Neural crest cell (in vitro differentiated cells): ENCODE results near the gene RPL18A. TPM values are rescaled to one million over a fixed set of nuclear protein-coding genes. Genes with fewer than 3 reads are reported as not detected.

Experiments
- DNase-seq: peaks from one replicate; pipeline ENCODE4 v3.0.0; 2021; ENCODE audit warnings: low read depth, mixed read lengths, low spot score
- H3K27ac Mint-ChIP-seq: one replicate; pipeline ENCODE4 v1.8.0; 2021; ENCODE audit warnings: mild to moderate bottlenecking, mixed read lengths; ENCODE audit not compliant: unreplicated experiment
- H3K27me3 Mint-ChIP-seq: 2 replicates; pipeline ENCODE4 v1.8.0; 2021; ENCODE audit warnings: low read depth, mild to moderate bottlenecking, mixed read lengths
- H3K36me3 Mint-ChIP-seq: 2 replicates; pipeline ENCODE4 v1.8.0; 2021; ENCODE audit warnings: low read depth, mild to moderate bottlenecking, mixed read lengths
- H3K4me1 Mint-ChIP-seq: 2 replicates; pipeline ENCODE4 v1.8.0; 2021; ENCODE audit warnings: mixed read lengths
- H3K4me3 Mint-ChIP-seq: one replicate; pipeline ENCODE4 v1.8.0; 2021; ENCODE audit warnings: mild to moderate bottlenecking, mixed read lengths
- H3K9me3 Mint-ChIP-seq: 2 replicates; pipeline ENCODE4 v1.8.0; 2021; ENCODE audit warnings: mixed read lengths
- total RNA-seq: library from RNA; stranded (reverse); gene quantifications from 2 replicates; pipeline ENCODE4 v1.2.1, GENCODE V29; 2021
- TF ChIP-seq, protein P1 (sequence below): fragments of 200-600 bp; sonication (generic); conservative IDR thresholded peaks from 2 replicates; pipeline ENCODE4 v1.5.0; 2021; ENCODE audit warnings: antibody characterized with exemption, mild to moderate bottlenecking

RPL18A gene
- total RNA-seq, 1 donor from 2014 or later: 2,184 TPM

DNA sequence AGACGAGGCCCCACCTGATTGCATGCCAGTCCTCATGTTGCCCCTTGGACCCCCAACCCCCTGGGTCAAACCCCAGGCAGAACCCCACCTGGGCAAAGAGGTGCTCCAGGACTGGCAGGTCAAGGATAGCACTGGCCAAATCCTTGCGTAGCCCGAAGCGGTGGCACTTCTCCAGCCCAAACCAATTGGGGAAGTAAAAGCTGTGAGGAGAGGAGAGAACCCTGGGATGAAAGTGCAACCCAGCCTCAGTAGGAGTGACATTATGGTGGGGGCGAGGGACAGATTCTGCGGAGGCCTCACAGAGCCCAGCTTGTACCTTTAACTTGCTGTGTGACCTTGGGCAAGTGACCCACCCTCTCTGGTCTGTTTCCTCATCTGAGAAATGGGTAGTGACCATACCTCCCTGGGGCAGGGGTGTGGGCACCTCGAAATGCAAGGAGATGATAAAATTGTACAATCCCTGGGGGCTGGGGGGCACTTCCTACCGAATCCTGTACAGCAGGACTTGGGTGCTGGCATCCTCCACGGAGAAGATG lies 16.4 kb upstream of the RPL18A start:
- H3K27me3 Mint-ChIP-seq: peaks cover 32% of the 10 kb centered on the region
- H3K4me3 Mint-ChIP-seq: no peak overlapping the region
- TF ChIP-seq, protein P1, sequence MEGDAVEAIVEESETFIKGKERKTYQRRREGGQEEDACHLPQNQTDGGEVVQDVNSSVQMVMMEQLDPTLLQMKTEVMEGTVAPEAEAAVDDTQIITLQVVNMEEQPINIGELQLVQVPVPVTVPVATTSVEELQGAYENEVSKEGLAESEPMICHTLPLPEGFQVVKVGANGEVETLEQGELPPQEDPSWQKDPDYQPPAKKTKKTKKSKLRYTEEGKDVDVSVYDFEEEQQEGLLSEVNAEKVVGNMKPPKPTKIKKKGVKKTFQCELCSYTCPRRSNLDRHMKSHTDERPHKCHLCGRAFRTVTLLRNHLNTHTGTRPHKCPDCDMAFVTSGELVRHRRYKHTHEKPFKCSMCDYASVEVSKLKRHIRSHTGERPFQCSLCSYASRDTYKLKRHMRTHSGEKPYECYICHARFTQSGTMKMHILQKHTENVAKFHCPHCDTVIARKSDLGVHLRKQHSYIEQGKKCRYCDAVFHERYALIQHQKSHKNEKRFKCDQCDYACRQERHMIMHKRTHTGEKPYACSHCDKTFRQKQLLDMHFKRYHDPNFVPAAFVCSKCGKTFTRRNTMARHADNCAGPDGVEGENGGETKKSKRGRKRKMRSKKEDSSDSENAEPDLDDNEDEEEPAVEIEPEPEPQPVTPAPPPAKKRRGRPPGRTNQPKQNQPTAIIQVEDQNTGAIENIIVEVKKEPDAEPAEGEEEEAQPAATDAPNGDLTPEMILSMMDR: no peak
- H3K27ac Mint-ChIP-seq: no peak overlapping the region
- no peak for DNase-seq
- H3K9me3 Mint-ChIP-seq: no peaks in the 10 kb centered on the region
- no peaks in the 10 kb centered on the region for H3K36me3 Mint-ChIP-seq
- peaks cover 10% of the 10 kb centered on the region for H3K4me1 Mint-ChIP-seq

DNA sequence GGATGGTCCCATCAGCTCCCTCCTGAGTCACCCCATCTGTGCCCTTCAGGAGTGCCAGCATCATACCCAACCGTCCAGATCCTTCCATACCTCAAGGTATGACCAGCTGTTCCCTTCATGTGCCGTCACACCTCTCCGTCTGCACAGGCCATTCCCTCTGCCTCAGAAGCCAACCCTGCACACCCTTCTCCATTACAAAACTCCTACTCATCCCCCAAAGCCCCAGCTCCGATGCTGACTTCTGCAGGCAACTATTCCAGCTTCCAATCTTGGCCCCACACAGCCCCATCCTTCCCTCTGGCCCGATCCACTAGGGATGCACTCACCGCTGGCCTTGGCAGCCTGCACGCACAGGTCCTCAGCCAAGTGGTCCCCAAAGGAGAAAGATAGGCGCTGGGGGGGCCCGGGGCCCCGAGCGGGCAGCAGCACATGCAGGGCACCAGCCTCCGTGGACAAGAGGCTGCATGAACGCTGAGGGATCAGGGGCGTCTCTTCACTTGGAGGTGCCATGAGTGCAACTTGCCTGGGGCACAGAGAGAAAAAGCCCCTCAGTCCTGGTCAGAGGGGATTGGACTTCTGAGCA lies 15.7 kb upstream of the RPL18A start:
- H3K27ac Mint-ChIP-seq: no peak overlapping the region
- no peak overlapping the region for H3K4me3 Mint-ChIP-seq
- peaks cover 10% of the 10 kb centered on the region for H3K4me1 Mint-ChIP-seq
- peaks cover 28% of the 10 kb centered on the region for H3K27me3 Mint-ChIP-seq
- no peaks in the 10 kb centered on the region for H3K36me3 Mint-ChIP-seq
- no peak for DNase-seq
- TF ChIP-seq, protein P1: no peak
- no peaks in the 10 kb centered on the region for H3K9me3 Mint-ChIP-seq

GRCh38 chr19:17846146-17846545 lies 13.6 kb upstream of the RPL18A start:
- Mint-ChIP-seq H3K36me3 (no peaks in the 10 kb centered on the region), H3K4me3 (no peak overlapping the region), H3K27ac (no peak overlapping the region), H3K27me3 (peaks cover 12% of the 10 kb centered on the region), H3K4me1 (peaks cover 14% of the 10 kb centered on the region), H3K9me3 (no peaks in the 10 kb centered on the region)
- TF ChIP-seq, protein P1: no peak
- DNase-seq: no peak

GRCh38 chr19:17847538-17848366 lies 12.0 kb upstream of the RPL18A start, which contains the start of gene JAK3:
TSS of gene JAK3 (minus strand) at chr19:17847982. CDS start at chr19:17844417, 3,565 bp downstream.
- no peak within 1 kb of the TSS for H3K27ac Mint-ChIP-seq

DNA sequence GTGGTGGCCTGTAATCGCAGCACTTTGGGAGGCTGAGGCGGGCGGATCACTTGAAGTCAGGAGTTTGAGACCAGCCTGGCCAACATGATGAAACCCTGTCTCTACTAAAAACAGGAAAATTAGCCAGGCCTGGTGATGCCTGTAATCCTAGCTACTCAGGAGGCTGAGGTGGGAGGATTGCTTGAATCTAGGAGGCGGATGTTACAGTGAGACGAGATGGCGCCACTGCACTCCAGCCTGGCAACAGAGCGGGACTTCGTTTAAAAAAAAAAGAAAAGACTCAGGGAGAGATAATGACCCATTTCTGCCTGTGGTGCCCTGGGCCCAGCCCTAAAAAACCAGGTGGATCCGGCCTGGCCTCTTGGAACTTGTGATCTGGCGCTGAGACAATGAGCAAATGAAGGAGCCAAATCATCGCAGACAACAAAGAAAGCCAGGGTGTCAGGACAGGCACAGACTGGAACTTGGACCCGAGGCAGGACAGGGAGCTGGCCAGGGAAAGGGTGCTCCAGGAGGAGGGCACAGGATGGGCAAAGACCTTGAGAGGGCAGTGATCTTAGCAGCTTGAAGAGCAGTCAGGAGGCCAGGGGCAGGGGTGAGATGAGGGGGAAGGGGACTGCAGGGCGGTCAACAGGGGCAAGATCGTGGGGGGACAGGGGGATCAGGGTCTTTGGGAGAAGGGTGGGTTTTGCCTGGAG lies 11.0 kb upstream of the RPL18A start:
- no peak overlapping the region for H3K4me3 Mint-ChIP-seq
- H3K27me3 Mint-ChIP-seq: peaks cover 9% of the 10 kb centered on the region
- H3K9me3 Mint-ChIP-seq: no peaks in the 10 kb centered on the region
- H3K4me1 Mint-ChIP-seq: peaks cover 7% of the 10 kb centered on the region
- no peak for DNase-seq
- no peaks in the 10 kb centered on the region for H3K36me3 Mint-ChIP-seq
- no peak overlapping the region for H3K27ac Mint-ChIP-seq
- TF ChIP-seq, protein P1: no peak

More at GRCh38 chr19:17847538-17848366, 12.0 kb upstream of the RPL18A start, which contains the start of gene JAK3:
- TF ChIP-seq, protein P1: no peak
- Mint-ChIP-seq H3K4me3 (no peak within 1 kb of the TSS), H3K27me3 (peaks cover 9% of the 10 kb centered on the region), H3K4me1 (peaks cover 7% of the 10 kb centered on the region), H3K36me3 (no peaks in the 10 kb centered on the region), H3K9me3 (no peaks in the 10 kb centered on the region)
- peak; percentile 75 for DNase-seq
